BE2C (cell line): ENCODE measurements around the gene GPR150. TPM values are rescaled to one million over a fixed set of nuclear protein-coding genes. Genes with fewer than 3 reads are reported as not detected.
A peak's percentile ranks its signal among the peaks of the same experiment; 100 is the strongest.

Experiments
- DNase-seq: peaks from one replicate; pipeline ENCODE4 v3.0.0-alpha.2; 2020
- H3K27me3 ChIP-seq: fragments of 250-450 bp; sonication (Bioruptor Pico); 2 replicates; pipeline ENCODE4 v1.5.1; 2020; ENCODE audit warnings: mild to moderate bottlenecking
- H3K36me3 ChIP-seq: fragments of 250-450 bp; sonication (Bioruptor Pico); 2 replicates; pipeline ENCODE4 v1.5.1; 2020; ENCODE audit warnings: mild to moderate bottlenecking
- H3K4me1 ChIP-seq: fragments of 250-450 bp; sonication (Bioruptor Pico); 2 replicates; pipeline ENCODE4 v1.5.1; 2020
- H3K4me3 ChIP-seq: 2 replicates; pipeline ENCODE4 v1.5.1; 2011; ENCODE audit warnings: low read depth, low read length
- H3K9me3 ChIP-seq: fragments of 250-450 bp; sonication (Bioruptor Pico); 2 replicates; pipeline ENCODE4 v1.5.1; 2020
- polyA plus RNA-seq: library from polyadenylated mRNA; unstranded; fragments of >200 nt; gene quantifications from one replicate; pipeline ENCODE4 v1.2.1, GENCODE V29; 2012; ENCODE audit warnings: low read depth, missing spikeins; ENCODE audit not compliant: insufficient read length, insufficient read depth
- TF ChIP-seq, protein P1 (sequence below): IDR thresholded peaks from 2 replicates; pipeline ENCODE4 v1.5.1; 2012; ENCODE audit warnings: mild to moderate bottlenecking, low read depth, low read length

GPR150 gene
- polyA plus RNA-seq, result 0.85 TPM

DNA sequence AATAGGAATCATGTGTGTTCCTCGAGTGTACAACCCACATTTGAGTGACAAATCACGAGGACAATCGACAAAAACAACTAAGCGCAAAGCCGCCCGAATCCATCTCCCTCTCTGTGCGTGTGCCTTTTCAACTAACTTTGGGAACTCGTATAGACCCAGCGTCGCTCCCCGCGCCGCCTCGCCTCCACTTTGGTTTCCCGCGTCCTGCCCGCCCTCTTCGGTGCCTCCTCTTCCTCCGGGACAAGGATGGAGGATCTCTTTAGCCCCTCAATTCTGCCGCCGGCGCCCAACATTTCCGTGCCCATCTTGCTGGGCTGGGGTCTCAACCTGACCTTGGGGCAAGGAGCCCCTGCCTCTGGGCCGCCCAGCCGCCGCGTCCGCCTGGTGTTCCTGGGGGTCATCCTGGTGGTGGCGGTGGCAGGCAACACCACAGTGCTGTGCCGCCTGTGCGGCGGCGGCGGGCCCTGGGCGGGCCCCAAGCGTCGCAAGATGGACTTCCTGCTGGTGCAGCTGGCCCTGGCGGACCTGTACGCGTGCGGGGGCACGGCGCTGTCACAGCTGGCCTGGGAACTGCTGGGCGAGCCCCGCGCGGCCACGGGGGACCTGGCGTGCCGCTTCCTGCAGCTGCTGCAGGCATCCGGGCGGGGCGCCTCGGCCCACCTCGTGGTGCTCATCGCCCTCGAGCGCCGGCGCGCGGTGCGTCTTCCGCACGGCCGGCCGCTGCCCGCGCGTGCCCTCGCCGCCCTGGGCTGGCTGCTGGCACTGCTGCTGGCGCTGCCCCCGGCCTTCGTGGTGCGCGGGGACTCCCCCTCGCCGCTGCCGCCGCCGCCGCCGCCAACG is at the start of gene GPR150:
Gene GPR150, plus strand, starts transcription at position 58 of the 840 bp plus-strand sequence. Its CDS starts 189 bp downstream, at position 247.
- H3K9me3 ChIP-seq, result no peaks in the 10 kb centered on the region
- TF ChIP-seq, protein P1, sequence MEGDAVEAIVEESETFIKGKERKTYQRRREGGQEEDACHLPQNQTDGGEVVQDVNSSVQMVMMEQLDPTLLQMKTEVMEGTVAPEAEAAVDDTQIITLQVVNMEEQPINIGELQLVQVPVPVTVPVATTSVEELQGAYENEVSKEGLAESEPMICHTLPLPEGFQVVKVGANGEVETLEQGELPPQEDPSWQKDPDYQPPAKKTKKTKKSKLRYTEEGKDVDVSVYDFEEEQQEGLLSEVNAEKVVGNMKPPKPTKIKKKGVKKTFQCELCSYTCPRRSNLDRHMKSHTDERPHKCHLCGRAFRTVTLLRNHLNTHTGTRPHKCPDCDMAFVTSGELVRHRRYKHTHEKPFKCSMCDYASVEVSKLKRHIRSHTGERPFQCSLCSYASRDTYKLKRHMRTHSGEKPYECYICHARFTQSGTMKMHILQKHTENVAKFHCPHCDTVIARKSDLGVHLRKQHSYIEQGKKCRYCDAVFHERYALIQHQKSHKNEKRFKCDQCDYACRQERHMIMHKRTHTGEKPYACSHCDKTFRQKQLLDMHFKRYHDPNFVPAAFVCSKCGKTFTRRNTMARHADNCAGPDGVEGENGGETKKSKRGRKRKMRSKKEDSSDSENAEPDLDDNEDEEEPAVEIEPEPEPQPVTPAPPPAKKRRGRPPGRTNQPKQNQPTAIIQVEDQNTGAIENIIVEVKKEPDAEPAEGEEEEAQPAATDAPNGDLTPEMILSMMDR, result no peak
- H3K4me3 ChIP-seq, result peak within 1 kb of the TSS; percentile 51
- no peaks in the 10 kb centered on the region for H3K36me3 ChIP-seq
- H3K4me1 ChIP-seq, result no peaks in the 10 kb centered on the region; the same call in 1 of the 2 replicates
- peak; percentile 86 for DNase-seq
- H3K27me3 ChIP-seq, result no peaks in the 10 kb centered on the region

DNA sequence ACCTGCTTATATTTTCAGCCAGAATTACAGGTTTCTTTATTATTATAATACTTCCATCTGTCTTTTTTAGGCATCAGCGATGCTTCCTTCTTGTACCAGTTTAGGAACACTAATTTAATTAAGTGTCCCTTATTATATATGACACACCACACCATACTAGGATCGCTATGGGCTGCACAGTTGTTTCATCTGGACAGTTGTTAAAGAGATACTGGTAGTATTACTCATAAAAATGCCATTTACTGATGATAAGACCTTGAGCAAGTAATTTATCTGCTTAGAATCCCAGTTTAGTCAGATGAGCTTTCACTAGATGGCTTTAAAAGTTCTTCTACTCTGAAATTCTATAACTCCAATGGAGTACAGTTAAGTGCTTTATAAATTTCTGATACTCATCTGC is 47.9 kb upstream of the GPR150 start:
- TF ChIP-seq, protein P1, result no peak
- Histone ChIP-seq H3K9me3 (no peaks in the 10 kb centered on the region), H3K4me3 (no peak overlapping the region), H3K4me1 (peaks cover 8% of the 10 kb centered on the region; the same call in 1 of the 2 replicates), H3K27me3 (no peaks in the 10 kb centered on the region), H3K36me3 (no peaks in the 10 kb centered on the region; the same call in 1 of the 2 replicates)
- DNase-seq, result peak; percentile 24

DNA sequence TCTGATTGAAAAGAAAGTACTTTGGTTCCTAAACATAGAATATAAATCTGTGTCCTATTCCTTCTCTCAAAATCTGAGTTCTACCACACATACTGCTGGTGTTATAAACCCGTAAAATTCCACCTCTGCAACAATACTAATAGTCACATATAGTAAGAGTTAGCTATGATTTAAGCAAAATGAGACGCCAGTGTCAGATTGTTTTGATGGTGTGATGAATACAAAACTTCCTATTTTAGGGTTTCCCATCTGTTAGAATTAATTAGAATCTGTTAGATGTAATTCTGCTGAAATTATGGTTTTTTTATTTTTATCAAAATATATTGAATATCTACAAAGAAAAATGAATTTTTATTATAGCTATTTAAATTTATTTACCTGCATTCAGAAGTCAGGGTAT is 38.3 kb upstream of the GPR150 start:
- Histone ChIP-seq H3K4me3 (no peak overlapping the region), H3K36me3 (no peaks in the 10 kb centered on the region), H3K27me3 (no peaks in the 10 kb centered on the region), H3K4me1 (no peaks in the 10 kb centered on the region), H3K9me3 (no peaks in the 10 kb centered on the region)
- TF ChIP-seq, protein P1, result no peak
- no peak for DNase-seq

DNA sequence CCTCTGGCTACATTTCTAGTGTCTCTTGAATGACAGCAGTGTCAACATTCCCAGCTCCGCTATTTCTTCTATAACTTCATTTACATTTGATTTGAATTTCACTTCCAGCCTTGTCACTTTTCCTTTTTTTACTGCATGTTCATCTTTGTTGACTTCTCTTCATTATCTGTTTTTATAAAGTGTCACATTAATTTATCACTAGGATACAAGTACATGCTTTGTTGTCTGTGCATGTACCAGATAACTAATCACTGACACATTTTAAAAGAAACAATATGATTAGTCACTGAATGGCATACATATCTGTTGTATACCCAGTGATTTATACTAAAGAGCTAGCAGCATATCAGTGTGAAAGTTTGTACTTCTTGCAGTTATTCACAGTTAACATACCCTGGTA is 35.9 kb upstream of the GPR150 start:
- no peak overlapping the region for H3K4me3 ChIP-seq
- TF ChIP-seq, protein P1, result no peak
- no peak for DNase-seq
- no peaks in the 10 kb centered on the region for H3K36me3 ChIP-seq
- H3K4me1 ChIP-seq, result no peaks in the 10 kb centered on the region
- H3K27me3 ChIP-seq, result no peaks in the 10 kb centered on the region
- H3K9me3 ChIP-seq, result no peaks in the 10 kb centered on the region

DNA sequence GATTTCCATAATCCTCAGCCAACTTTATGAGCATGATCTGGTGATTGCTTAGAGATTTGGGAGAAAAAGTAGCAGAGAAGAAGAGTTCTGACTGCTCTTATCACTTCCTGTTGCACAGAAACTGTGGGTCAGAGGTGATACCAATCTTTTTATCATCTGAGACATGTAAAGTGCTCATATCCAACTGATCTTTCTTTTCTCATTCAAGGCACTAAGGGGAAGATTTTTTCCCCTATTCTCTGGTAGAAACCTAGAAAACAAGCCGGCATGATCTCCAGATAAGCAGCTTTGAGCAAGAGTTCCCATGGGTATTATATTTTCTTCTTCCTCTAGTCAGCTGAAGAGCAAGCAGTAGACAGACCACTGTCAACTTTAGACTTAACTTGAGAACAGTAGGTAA is 29.0 kb upstream of the GPR150 start:
- TF ChIP-seq, protein P1, result no peak
- Histone ChIP-seq H3K27me3 (no peaks in the 10 kb centered on the region), H3K4me3 (no peak overlapping the region), H3K4me1 (peaks cover 4% of the 10 kb centered on the region; the same call in 1 of the 2 replicates), H3K9me3 (no peaks in the 10 kb centered on the region), H3K36me3 (no peaks in the 10 kb centered on the region; the same call in 1 of the 2 replicates)
- DNase-seq, result no peak

DNA sequence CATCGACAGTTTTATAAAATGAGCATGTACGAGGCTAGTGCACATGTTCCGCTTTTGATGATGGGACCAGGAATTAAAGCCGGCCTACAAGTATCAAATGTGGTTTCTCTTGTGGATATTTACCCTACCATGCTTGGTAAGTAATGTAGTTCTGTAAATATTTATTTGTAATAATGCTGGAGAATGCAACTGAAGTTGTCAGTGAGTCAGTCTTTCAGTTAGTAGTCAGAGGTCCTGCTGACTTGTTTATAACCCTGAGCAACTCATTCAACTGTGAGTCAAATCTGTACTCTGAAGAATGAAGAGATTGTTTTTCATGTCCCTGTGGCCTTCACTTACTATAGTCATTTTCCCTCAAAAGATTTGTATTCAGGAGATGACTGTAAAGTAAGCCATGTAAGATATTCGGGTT is 28.4 kb upstream of the GPR150 start:
- TF ChIP-seq, protein P1, result no peak
- H3K9me3 ChIP-seq, result no peaks in the 10 kb centered on the region
- no peaks in the 10 kb centered on the region; the same call in 1 of the 2 replicates for H3K36me3 ChIP-seq
- DNase-seq, result no peak
- H3K4me1 ChIP-seq, result peaks cover 4% of the 10 kb centered on the region; the same call in 1 of the 2 replicates
- H3K4me3 ChIP-seq, result no peak overlapping the region
- no peaks in the 10 kb centered on the region for H3K27me3 ChIP-seq
